Measurements from ENCODE around the gene MAL. TPM values are rescaled to one million over a fixed set of nuclear protein-coding genes. Genes with fewer than 3 reads are reported as not detected.

MAL gene
- not detected for total RNA-seq

GRCh38 chr2:95025406-95026319 is at the start of gene MAL:
TSS of gene MAL (plus strand) at chr2:95025708. CDS start at chr2:95025793, 85 bp downstream.
- peak; percentile 58 to 80 for DNase-seq (ENCODE audit: low spot score in 2 of 2)
- FAIRE-seq, result no peak

GRCh38 chr2:94977826-94978225 is 47.7 kb upstream of the MAL start:
- FAIRE-seq (no peak), DNase-seq (ENCODE audit: low spot score in 2 of 2) (no peak)

GRCh38 chr2:94978917-94979316 is 46.6 kb upstream of the MAL start:
- FAIRE-seq (no peak), DNase-seq (ENCODE audit: low spot score in 2 of 2) (no peak)

- FAIRE-seq (no peak), DNase-seq (ENCODE audit: low spot score in 2 of 2) (no peak)
Observed at GRCh38 chr2:94979406-94980375, 45.8 kb upstream of the MAL start.

- no peak for DNase-seq (ENCODE audit: low spot score in 2 of 2)
- no peak for FAIRE-seq
Observed at GRCh38 chr2:94980406-94980805, 45.1 kb upstream of the MAL start.

GRCh38 chr2:94982156-94982555 is 43.4 kb upstream of the MAL start:
- FAIRE-seq (no peak), DNase-seq (ENCODE audit: low spot score in 2 of 2) (no peak)

- DNase-seq (ENCODE audit: low spot score in 2 of 2), result no peak
- FAIRE-seq, result no peak
Observed at GRCh38 chr2:94982675-94983074, 42.8 kb upstream of the MAL start.

- no peak for FAIRE-seq
- no peak for DNase-seq (ENCODE audit: low spot score in 2 of 2)
Observed at GRCh38 chr2:94984964-94985575, 40.4 kb upstream of the MAL start.

GRCh38 chr2:94985636-94986035 is 39.9 kb upstream of the MAL start:
- no peak for FAIRE-seq
- DNase-seq (ENCODE audit: low spot score in 2 of 2), result no peak

GRCh38 chr2:94986392-94986963 is 39.0 kb upstream of the MAL start:
- FAIRE-seq, result peak; percentile 69
- peak; percentile 57 to 76 for DNase-seq (ENCODE audit: low spot score in 2 of 2)

GRCh38 chr2:94987074-94988020 is 38.2 kb upstream of the MAL start:
- no peak for DNase-seq (ENCODE audit: low spot score in 2 of 2)

GRCh38 chr2:94990956-94991355 is 34.6 kb upstream of the MAL start:
- DNase-seq (ENCODE audit: low spot score in 2 of 2), result no peak
- no peak for FAIRE-seq

More at GRCh38 chr2:94987074-94988020, 38.2 kb upstream of the MAL start:
- no peak for FAIRE-seq

GRCh38 chr2:94992360-94992759 is 33.1 kb upstream of the MAL start:
- no peak for FAIRE-seq

GRCh38 chr2:94993176-94994062 is 32.1 kb upstream of the MAL start:
- no peak for DNase-seq (ENCODE audit: low spot score in 2 of 2)

More at GRCh38 chr2:94992360-94992759, 33.1 kb upstream of the MAL start:
- no peak for DNase-seq (ENCODE audit: low spot score in 2 of 2)

GRCh38 chr2:94994063-94994913 is 31.2 kb upstream of the MAL start:
- DNase-seq (ENCODE audit: low spot score in 2 of 2) (no peak), FAIRE-seq (no peak)

More at GRCh38 chr2:94993176-94994062, 32.1 kb upstream of the MAL start:
- no peak for FAIRE-seq

- DNase-seq (ENCODE audit: low spot score in 2 of 2) (no peak), FAIRE-seq (no peak)
Observed at GRCh38 chr2:94994914-94995552, 30.5 kb upstream of the MAL start.
